Dedifferentiated amniotic fluid mesenchymal stem cell (primary cell): ENCODE data around the gene SPINK1.
A peak's percentile ranks its signal among the peaks of the same experiment; 100 is the strongest.
"Not testable (repeated sequence)": the region's sequence is repeated elsewhere in the genome, so short reads cannot be mapped to it uniquely, and the experiment has no call there.

Experiments
- DNase-seq: peaks from one replicate; pipeline ENCODE4 v3.0.0-alpha.2; 2016; ENCODE audit errors: extremely low spot score

SPINK1 gene

GRCh38 chr5:147831465-147831864, at the start of gene SPINK1:
TSS of gene SPINK1 (minus strand) at chr5:147831671. CDS start at chr5:147831577, 94 bp downstream.
- no peak for DNase-seq

GRCh38 chr5:147880487-147880886, 49.0 kb upstream of the SPINK1 start:
- no peak for DNase-seq

- DNase-seq, result no peak
These were observed 48.3 kb upstream of the SPINK1 start for GRCh38 chr5:147879784-147880183.

GRCh38 chr5:147878066-147878759, 46.7 kb upstream of the SPINK1 start, which contains the start of gene SCGB3A2:
TSS of gene SCGB3A2 (plus strand) at chr5:147878711. CDS start at chr5:147878804, 93 bp downstream.
- no peak for DNase-seq

- DNase-seq, result no peak
These were observed 45.2 kb upstream of the SPINK1 start for GRCh38 chr5:147876626-147877025.

- DNase-seq, result no peak
These were observed 44.7 kb upstream of the SPINK1 start for GRCh38 chr5:147876141-147876540.

GRCh38 chr5:147874910-147875367, 43.5 kb upstream of the SPINK1 start:
- DNase-seq, result no peak

- DNase-seq, result not testable (repeated sequence)
These were observed 42.8 kb upstream of the SPINK1 start for GRCh38 chr5:147874118-147874875.

GRCh38 chr5:147872744-147873435, 41.4 kb upstream of the SPINK1 start:
- DNase-seq, result not testable (repeated sequence)

GRCh38 chr5:147871980-147872549, 40.6 kb upstream of the SPINK1 start:
- DNase-seq, result not testable (repeated sequence)

GRCh38 chr5:147869892-147870291, 38.4 kb upstream of the SPINK1 start:
- DNase-seq, result not testable (repeated sequence)

- no peak for DNase-seq
These were observed 37.6 kb upstream of the SPINK1 start for GRCh38 chr5:147869112-147869511.

GRCh38 chr5:147863454-147864158, 32.1 kb upstream of the SPINK1 start:
- DNase-seq, result no peak

- DNase-seq, result no peak
These were observed 29.2 kb upstream of the SPINK1 start for GRCh38 chr5:147860641-147861025.

- no peak for DNase-seq
These were observed 28.6 kb upstream of the SPINK1 start for GRCh38 chr5:147859962-147860640.

- DNase-seq, result no peak
These were observed 27.1 kb upstream of the SPINK1 start for GRCh38 chr5:147858565-147858964.

GRCh38 chr5:147857302-147858129, 26.0 kb upstream of the SPINK1 start:
- DNase-seq, result peak; percentile 68

- no peak for DNase-seq
These were observed 25.3 kb upstream of the SPINK1 start for GRCh38 chr5:147856801-147857200.

- DNase-seq, result no peak
These were observed 24.3 kb upstream of the SPINK1 start for GRCh38 chr5:147855774-147856069.
